Mesothelial cell of epicardium (in vitro differentiated cells): ENCODE measurements around the gene KCNA5. TPM values are rescaled to one million over a fixed set of nuclear protein-coding genes. Genes with fewer than 3 reads are reported as not detected.

Experiments
- DNase-seq, 2 experiments: peaks; one replicate each; pipeline ENCODE4 v3.0.0; 2021; ENCODE audit warnings: low spot score in 2 of 2; ENCODE audit not compliant: unreplicated experiment in 2 of 2
- H3K27ac Mint-ChIP-seq: 2 replicates; pipeline ENCODE4 v1.8.0; 2021; ENCODE audit warnings: mixed read lengths
- H3K27me3 Mint-ChIP-seq: 2 replicates; pipeline ENCODE4 v1.8.0; 2021; ENCODE audit warnings: low read depth, mixed read lengths
- H3K36me3 Mint-ChIP-seq: 2 replicates; pipeline ENCODE4 v1.8.0; 2021; ENCODE audit warnings: mixed read lengths
- H3K4me1 Mint-ChIP-seq: 2 replicates; pipeline ENCODE4 v1.8.0; 2021; ENCODE audit warnings: mixed read lengths
- H3K4me3 Mint-ChIP-seq: 2 replicates; pipeline ENCODE4 v1.8.0; 2021; ENCODE audit warnings: mild to moderate bottlenecking, moderate library complexity, mixed read lengths
- H3K9me3 Mint-ChIP-seq: 2 replicates; pipeline ENCODE4 v1.8.0; 2021; ENCODE audit warnings: mixed read lengths
- total RNA-seq: library from RNA; stranded (reverse); gene quantifications from 3 replicates; pipeline ENCODE4 v1.2.1, GENCODE V29; 2021
- TF ChIP-seq, protein P1 (sequence below): fragments of 200-600 bp; sonication (generic); IDR thresholded peaks from one replicate; pipeline ENCODE4 v1.5.0; 2021; ENCODE audit warnings: antibody characterized with exemption; ENCODE audit not compliant: unreplicated experiment

Gene KCNA5
- total RNA-seq, 1 donor from 2014 or later = 0.80 TPM

DNA sequence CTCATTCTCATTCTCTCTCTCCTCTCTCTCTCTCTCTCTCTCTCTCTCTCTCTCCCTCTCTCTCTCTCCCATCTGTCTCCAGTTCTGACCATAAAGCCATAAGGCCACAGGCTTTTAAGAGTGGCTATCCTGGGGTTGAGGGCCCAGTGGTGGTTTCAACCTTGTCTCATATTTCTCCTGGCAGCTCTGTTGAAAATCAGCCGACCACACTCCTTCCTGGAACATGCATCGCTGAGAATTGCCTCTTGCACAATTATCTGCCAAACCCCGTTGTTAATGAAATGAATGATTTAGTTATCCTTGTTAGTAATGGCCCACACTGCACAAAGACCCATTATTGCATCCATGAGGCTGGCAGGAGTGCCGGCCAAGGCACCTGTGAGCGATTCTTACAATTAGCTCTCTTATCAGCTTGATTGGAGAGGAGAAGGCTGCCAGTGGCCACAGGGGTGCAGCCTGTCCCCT lies 30.4 kb upstream of the KCNA5 start:
- Mint-ChIP-seq H3K27ac (no peak overlapping the region), H3K4me3 (no peak overlapping the region), H3K9me3 (no peaks in the 10 kb centered on the region), H3K4me1 (peaks cover 2% of the 10 kb centered on the region), H3K27me3 (peaks cover 43% of the 10 kb centered on the region), H3K36me3 (no peaks in the 10 kb centered on the region)
- no peak for DNase-seq
- TF ChIP-seq, protein P1, sequence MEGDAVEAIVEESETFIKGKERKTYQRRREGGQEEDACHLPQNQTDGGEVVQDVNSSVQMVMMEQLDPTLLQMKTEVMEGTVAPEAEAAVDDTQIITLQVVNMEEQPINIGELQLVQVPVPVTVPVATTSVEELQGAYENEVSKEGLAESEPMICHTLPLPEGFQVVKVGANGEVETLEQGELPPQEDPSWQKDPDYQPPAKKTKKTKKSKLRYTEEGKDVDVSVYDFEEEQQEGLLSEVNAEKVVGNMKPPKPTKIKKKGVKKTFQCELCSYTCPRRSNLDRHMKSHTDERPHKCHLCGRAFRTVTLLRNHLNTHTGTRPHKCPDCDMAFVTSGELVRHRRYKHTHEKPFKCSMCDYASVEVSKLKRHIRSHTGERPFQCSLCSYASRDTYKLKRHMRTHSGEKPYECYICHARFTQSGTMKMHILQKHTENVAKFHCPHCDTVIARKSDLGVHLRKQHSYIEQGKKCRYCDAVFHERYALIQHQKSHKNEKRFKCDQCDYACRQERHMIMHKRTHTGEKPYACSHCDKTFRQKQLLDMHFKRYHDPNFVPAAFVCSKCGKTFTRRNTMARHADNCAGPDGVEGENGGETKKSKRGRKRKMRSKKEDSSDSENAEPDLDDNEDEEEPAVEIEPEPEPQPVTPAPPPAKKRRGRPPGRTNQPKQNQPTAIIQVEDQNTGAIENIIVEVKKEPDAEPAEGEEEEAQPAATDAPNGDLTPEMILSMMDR = no peak

DNA sequence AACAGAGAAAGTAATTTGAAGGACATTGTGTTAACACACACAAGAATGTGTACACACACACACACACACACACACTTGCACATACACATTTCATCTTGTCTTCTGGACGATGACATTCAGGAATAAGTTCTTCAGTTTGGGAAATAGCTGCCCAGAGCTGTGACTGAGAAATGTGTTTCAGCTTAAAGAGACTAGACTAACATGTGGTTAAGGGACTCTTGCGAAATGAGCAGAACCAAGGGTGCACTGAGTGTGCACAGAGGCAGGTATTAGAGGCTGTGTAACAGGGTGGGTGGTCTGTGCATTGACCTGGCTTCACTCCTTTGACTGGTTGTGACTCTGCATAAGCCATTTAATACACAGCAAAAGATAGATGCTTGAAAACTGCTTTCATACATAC lies 29.4 kb upstream of the KCNA5 start:
- no peaks in the 10 kb centered on the region for H3K36me3 Mint-ChIP-seq
- peaks cover 34% of the 10 kb centered on the region for H3K27me3 Mint-ChIP-seq
- H3K4me1 Mint-ChIP-seq = peaks cover 2% of the 10 kb centered on the region
- H3K4me3 Mint-ChIP-seq = no peak overlapping the region
- H3K27ac Mint-ChIP-seq = no peak overlapping the region
- H3K9me3 Mint-ChIP-seq = no peaks in the 10 kb centered on the region
- TF ChIP-seq, protein P1 = no peak
- DNase-seq = no peak

DNA sequence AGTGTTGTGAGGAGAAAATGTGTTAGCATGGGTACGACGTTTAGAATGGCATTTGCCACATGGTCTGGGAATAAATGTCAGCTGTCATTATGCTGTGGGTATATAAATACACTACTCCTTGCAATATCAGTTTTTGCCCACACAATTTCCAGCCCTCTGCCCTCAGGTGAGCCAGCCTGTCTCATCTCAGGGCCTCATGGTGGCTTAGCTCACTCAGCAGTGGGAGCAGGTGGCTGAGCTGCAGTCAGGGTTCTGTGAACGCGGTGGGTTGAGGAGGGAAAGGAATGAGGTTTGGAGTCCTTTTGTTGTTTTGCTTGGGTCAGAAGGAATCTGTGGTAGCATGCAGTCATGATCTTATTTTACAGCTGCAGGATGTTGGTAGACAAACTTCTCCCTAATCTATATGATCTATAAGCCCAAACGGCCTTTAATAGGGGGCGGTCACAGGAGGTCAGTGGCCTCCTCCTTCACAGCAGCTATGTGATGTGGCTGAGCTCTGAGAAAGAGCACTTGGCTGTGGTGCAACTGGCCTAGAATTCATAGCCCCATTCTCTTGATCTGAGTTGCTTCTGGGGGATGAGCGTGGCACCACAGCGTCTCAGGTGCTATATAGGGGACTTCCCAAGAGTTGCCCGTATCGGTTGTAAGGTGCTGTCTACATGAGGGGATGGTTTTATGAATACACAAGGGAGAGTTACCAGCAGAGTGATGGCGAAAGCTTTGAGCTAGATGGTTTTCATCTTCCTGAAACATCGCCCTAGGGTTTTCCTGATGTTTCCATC lies 27.8 kb upstream of the KCNA5 start:
- no peak overlapping the region for H3K4me3 Mint-ChIP-seq
- TF ChIP-seq, protein P1 = no peak
- peaks cover 35% of the 10 kb centered on the region for H3K27me3 Mint-ChIP-seq
- peaks cover 2% of the 10 kb centered on the region for H3K4me1 Mint-ChIP-seq
- H3K36me3 Mint-ChIP-seq = no peaks in the 10 kb centered on the region
- no peaks in the 10 kb centered on the region for H3K9me3 Mint-ChIP-seq
- no peak overlapping the region for H3K27ac Mint-ChIP-seq
- no peak for DNase-seq

DNA sequence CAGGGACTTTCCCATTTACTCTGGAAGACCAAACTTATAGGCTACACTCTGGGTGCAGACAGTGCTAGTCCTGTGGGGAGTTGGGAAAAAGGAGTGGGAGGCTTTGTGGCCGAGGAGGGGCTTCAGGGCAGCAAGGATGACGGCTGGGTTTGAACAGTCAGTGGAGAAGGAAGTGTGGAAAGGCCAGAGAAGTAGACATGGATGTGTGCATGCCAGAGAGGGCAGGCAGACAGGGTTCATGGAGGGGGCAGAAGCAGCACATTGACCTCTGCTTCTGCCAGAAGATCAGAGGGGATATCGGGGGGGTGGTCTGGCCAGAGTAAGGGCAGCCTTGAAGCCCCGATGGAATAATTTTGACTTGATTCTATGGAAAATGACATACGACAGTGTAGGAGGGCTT lies 27.2 kb upstream of the KCNA5 start:
- Mint-ChIP-seq H3K4me1 (peaks cover 2% of the 10 kb centered on the region), H3K4me3 (no peak overlapping the region), H3K27me3 (peaks cover 39% of the 10 kb centered on the region), H3K9me3 (no peaks in the 10 kb centered on the region), H3K36me3 (no peaks in the 10 kb centered on the region), H3K27ac (no peak overlapping the region)
- DNase-seq = no peak
- TF ChIP-seq, protein P1 = no peak

DNA sequence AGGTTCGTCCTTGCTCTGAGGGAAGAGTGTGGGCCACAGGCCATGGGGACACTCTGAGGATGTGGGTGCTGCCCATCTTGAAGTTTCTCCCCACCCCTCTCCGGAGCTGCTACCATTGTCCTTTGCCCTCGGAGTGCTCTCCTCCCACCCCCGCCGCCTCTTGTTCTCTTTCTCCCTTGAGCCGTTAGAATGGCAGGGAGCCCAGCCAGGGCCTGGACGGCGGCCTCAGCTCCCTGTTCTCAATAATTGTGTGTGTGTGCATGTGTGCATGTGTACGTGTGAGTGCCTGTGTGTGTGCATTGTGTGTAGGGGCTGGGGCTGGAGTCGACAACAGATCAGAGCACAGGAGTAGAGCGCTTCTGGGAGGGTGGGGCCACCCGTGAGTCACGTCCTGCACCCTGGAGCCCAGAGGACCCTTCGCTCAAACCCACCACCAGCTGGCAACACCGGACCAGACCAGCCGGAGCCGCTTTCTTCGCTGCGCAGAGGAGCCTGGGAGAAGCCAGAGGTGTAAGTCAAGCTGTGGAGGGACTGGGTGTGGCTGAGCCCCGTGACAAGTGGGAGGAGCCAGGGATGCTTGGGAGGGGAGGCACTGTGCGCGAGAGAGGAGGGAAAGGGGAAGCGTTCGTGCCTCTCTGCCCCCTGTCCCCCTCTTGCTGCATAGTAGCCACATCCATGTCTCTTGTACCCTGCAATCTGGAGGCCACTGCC lies 25.9 kb upstream of the KCNA5 start:
- no peak overlapping the region for H3K27ac Mint-ChIP-seq
- no peaks in the 10 kb centered on the region for H3K9me3 Mint-ChIP-seq
- TF ChIP-seq, protein P1 = no peak
- H3K4me1 Mint-ChIP-seq = peaks cover 2% of the 10 kb centered on the region
- H3K4me3 Mint-ChIP-seq = no peak overlapping the region
- no peak for DNase-seq
- H3K36me3 Mint-ChIP-seq = no peaks in the 10 kb centered on the region
- peaks cover 31% of the 10 kb centered on the region for H3K27me3 Mint-ChIP-seq
